NCI-H146 treated with DMSO at 0.1 percent for 48 hours (cell line): ENCODE measurements around the gene VPS4A.

ENCODE experiments used
- DNase-seq: peaks from one replicate; lab custom pipeline; 2025; ENCODE audit not compliant: unreplicated experiment; lab: John Stamatoyannopoulos, UW

The VPS4A gene

GRCh38 chr16:69306031-69306430 lies 5.1 kb upstream of the VPS4A start:
- no peak for DNase-seq

- no peak for DNase-seq
Measured at GRCh38 chr16:69307091-69307490, 4.1 kb upstream of the VPS4A start.

DNA sequence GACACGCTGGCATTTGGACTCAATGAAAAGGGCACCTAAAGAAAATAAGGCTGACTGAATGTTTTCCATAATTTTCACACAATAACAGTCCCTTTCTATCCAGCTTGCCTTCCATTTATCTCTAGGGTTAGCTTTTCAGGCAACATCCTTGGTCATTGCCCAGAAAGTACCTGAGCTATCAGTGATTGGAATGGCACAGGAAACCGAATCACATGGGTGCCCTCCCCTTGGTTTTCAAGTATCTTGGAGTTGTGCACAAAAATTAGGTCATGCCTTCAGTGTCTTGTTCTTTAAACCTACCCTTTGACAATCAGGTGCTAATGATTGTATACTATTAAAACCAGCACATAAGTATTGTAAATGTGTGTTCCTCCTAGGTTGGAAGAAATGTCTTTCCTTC lies 3.3 kb upstream of the VPS4A start:
- no peak for DNase-seq

- no peak for DNase-seq
Measured at GRCh38 chr16:69309316-69309715, 1.8 kb upstream of the VPS4A start.

- no peak for DNase-seq
Measured at GRCh38 chr16:69311533-69312387, 610 bp downstream of the VPS4A start.

DNA sequence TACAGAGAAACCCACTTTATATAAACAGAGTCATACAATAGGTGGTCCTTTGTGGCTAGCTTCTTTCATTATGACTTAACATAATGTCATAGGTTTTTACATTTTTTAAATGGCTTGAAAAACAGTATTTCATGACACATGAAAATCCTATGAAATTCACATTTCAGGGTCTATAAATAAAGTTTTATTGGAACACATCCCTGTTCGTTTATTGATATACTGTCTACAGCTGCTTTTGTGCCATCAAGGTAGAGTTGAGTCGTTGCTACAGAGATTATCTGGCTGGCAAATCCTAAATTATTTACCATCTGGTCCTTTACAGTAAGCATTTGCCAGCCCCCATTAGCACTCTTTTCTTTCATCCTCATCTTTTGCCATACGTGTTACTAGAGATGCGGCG lies 2.3 kb downstream of the VPS4A start:
- DNase-seq: no peak

DNA sequence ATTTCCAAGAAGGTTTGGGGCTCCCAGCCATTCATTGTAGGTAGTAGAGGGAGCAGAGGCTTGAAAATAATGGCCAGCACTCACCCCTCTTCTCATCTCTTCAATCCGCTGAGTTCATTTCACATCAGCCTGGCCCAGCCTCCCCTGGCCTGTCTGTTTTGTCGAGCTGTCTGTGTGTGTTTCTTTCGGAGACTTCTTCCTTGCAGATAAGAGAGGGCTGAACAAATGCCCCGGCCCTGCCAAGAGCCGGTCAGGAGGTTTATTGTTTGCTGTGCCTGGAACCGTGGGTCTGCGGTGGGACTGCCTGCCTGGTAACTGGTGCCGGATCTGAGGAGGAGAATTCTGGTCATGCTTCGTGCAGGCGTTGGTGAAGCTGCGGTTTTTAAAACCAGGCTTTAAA lies 3.4 kb downstream of the VPS4A start:
- no peak for DNase-seq

- DNase-seq: no peak
Measured at GRCh38 chr16:69315486-69316311, 4.5 kb downstream of the VPS4A start.

DNA sequence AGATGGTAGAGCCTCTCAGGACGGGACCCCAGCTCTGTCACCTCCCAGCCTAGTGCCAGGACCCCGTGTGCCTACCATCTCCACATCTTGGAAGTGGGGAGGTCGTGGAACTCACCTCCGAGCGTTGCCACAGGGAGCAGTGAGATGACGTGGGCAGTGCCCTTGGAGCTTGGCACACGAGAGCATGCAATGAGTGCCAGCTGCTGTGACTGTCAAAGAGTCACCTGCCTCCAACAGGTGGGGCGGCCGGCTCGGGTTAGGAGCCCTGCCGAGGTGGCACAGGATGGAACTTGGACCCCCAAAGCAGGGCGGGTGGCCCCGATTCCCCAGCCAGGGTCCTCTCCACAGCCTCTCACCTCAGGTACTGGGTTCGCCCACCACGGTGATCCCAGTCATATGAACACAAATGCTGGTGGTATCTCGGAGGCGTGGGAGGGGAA lies 5.5 kb downstream of the VPS4A start:
- DNase-seq: no peak

- no peak for DNase-seq
Measured at GRCh38 chr16:69318177-69318910, 7.2 kb downstream of the VPS4A start.

DNA sequence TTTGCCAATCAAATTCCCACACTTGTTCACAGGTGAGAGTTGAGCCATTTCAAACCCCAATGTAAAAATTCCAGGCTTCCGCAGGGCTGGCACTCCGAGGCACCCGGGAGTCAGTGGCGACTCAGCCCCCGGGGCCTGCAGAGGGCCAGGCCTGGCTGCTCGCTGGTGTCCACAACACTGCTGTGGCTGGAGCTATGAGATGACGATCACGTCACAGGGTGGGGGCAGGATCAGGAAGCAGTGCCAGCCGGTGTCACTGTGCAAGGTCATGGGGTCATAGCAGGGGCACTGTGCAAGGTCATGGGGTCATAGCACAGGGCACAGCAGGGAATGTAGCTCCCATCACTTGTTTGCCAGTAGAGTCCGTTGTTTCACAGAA lies 7.8 kb downstream of the VPS4A start:
- DNase-seq: no peak

GRCh38 chr16:69319381-69319780 lies 8.2 kb downstream of the VPS4A start:
- DNase-seq: no peak

DNA sequence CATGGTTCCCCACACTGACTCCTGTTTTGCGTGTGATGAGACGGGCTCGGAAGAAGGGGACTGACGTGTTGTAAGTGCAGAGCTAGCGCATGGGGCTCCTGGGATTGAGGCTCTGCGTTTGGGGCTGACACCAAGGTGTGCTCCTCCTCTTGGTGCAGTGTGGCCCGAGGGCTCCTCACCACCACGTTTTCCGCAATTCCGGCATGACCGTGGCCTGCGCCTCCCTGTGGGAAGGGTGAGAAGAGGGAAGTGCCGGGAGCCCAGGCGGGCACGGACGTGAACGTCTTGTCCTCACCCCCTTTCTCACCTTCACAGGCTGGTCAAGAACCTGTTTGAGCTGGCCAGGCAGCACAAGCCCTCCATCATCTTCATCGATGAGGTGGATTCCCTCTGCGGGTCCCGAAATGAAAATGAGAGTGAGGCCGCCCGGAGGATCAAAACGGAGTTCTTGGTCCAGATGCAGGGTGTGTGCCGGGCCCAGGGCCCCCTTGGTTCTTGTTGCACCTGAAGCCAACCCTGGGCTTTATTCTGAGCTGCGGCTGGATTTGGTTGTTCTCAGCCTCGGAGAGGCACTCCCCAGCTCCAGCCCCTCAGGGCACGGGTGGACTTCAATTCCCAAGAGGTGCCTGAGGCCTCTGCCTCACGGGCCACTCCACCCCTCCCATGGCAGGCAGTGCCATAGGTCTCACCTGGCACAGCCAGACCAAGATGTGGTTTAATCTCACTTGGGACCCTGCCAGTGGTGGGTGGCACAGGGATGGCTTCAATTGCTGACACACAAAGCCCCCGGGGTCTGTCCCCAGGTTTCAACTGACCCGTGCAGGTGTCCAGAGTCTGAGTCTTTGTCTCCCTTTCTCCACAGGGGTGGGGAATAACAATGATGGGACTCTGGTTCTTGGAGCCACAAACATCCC lies 8.9 kb downstream of the VPS4A start:
- DNase-seq: no peak

DNA sequence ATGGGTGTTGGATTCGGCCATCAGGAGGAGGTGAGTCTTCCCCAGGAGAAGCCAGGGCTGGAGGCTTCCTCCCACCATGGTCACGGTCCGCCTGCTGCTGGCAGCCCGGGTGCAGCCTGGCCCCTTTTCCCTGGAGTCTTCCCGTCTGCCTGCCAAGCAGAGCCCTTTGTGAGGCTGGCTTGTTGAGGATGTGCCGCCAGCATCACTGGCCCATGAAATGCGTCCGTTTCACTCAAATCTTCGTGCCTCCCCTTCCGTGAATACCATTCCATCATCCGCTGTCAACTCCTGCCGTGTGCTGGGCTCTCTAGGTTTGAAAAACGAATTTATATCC lies 9.6 kb downstream of the VPS4A start:
- no peak for DNase-seq

GRCh38 chr16:69321080-69321479 lies 9.9 kb downstream of the VPS4A start:
- DNase-seq: no peak

DNA sequence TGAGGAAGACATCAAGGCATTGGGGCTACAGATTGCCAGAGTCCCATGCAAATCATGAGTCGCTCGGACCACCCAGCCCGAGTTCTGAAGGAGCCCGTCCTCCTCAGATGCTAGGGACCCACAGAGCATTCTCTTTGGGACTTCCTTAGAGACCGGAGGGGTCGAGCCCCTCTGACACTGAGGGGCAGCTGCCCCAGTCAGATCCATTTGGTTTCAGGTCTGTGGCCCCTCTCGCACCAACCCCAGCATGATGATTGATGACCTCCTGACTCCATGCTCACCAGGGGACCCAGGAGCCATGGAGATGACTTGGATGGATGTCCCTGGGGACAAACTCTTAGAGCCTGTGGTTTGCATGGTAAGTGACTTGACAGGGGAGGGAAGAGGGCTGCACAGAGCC lies 11.2 kb downstream of the VPS4A start:
- DNase-seq: no peak

DNA sequence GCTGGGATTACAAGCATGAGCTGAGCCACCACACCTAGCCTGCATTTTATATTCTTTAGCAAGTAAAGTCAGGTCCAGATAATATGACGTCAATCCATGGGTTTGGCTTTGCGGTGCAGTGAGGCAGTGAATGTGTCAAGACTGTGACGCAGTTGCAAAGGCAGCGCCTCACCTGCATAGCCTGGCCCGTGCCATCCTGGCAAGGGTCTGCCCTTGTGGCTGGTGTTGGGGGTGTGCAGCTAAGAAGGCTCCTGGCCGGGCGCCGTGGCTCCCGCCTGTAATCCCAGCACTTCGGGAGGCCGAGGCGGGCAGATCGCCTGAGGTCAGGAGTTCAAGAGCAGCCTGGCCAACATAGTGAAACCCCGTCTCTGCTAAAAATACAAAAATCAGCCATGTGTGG lies 12.3 kb downstream of the VPS4A start:
- no peak for DNase-seq

- no peak for DNase-seq
Measured at GRCh38 chr16:69324013-69324531, 12.9 kb downstream of the VPS4A start.

DNA sequence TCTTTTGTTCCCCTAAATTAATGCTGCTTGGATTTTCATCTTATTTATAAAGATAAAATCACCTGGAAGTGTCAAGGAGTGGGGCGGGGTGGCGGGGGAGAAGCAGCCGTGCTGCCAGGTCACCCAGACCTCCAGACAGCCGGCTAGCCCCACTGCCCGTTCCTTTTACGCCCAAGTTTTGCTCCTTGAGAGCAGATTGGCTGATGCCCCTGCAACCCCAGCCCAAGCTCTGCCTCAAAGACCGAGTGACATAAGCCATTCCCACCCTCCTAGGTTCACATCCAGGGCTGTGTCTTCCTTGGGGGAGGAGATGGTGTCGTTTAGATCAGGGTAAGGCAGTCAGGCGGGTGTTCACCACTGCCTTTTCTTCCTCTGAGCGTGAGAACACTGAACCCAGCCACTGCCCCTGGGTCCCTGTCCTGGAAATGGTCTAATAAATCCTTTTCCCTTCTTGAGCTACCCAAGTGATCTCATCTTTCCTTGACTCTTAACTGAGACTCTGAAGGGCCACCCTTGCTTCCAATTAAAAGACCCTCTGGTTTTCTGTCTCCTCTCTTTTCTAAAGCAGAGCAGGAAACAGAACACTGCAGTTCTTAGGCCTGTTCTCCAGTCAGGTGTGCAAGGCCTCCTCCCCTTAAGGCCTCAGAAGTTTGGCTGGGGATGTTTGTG lies 13.6 kb downstream of the VPS4A start:
- no peak for DNase-seq

DNA sequence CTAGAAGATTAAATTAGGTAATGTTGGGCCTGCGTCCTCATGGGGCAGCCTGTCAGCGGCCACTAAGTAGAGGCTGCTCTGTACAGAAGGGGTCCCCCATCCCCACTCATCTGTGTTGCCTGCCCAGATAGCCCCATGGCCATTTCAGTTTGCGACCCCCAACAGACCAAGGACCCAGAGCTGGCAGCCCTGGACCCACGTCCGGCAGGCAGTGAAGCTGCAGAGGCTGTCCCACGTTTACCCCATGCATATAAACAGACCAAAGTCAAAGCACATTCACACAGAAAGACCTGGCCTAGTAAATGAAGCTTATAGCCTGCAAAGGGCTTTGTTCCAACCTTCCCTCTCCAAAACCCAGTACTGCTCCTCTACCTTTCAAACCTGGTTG lies 14.6 kb downstream of the VPS4A start:
- DNase-seq: no peak
